ENCODE data around the gene SLC25A14.
A peak's percentile ranks its signal among the peaks of the same experiment; 100 is the strongest.

Gene SLC25A14

DNA sequence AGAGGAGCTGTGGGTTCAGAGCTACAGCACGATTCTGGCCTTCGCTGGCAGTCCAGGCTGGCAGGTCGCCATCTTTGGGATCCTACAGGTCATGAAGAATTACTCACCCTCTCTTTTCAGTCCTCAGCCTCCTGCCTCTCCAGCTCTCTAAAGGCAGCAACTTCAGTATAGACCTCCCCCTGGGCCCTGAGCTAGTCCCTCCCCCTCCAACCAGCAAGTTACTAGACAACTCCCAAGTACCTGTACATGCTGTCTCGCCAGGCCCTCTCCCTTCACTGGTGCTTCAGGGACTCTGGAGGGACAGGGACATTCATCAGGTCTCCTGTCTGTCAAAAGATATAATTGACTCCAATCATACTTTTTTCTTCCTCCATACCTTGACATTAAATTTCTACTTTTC, 45.8 kb downstream of the SLC25A14 start, which contains the start of gene GPR119:
Gene GPR119, minus strand, starts transcription at position 155 of the 400 bp plus-strand sequence. CDS start 227 bp downstream, outside the sequence.
- DNase-seq = no peak

DNA sequence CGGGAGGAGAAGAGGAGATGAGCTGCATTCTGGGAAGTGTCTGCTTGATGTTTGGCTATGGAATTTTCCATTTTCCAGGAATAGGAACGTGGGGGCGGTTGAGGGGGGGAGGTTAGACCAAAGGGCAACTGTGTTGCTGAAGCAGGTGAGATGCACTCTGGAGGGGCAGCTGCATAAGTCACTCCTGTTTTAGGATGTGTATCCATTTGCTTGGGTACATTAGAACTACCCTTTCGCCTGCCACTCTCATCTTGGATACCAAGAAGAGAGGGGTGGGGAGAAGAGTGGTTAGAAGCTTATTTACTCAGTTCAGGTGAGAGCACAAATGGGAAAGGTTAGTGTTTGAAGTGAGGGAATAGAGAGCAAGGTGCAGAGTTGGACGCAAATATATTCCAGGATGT, 46.7 kb downstream of the SLC25A14 start:
- no peak for DNase-seq

DNA sequence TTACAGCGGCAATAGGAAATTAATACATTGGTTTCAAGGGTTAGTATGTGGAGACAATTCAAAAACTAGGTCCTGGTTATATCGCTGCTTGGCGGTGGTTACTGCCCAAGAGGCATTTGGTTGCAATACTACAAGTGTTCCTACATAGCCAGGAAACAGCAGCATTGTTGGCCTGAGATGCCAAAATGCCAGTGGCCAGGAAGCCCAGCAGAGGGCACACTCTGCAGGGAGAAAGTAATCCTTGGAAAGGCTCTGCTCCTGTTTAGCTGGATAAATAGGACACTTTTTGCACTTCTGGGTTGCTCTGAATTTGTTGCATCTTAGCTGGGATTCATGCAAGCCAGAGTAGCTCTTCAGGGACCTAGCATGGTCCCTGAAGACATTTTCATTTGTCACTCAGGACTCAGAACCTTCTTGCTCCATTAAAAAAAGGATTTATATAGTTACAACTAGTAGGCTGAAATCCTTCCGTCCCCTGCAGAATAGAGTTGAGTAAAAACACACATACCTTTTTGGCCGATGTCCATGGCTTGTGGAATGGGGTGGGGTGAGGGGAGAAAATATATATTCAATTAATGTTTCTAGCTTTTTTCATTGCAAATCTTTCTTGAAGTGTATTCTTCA, 53.8 kb downstream of the SLC25A14 start:
- peak; percentile 32 for DNase-seq

DNA sequence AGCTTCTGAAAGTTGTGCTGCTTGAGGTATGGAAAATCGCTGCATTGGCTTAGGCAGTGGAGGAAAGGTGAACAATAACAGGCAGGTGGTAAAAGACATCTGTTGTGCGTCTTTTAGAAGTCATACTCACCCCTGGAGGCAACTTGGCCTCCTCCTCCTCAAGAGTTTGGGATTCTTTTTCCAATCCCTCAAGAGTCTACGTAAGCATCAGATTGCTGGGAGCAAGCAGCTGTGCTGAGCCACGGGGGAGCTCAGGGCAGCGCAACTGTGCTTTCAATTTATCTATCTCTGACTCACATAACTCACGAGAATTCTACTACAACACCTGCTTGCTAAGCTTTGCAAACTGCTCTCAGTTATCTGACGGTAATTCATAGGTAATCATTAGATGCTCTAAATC, 55.6 kb downstream of the SLC25A14 start:
- no peak for DNase-seq

DNA sequence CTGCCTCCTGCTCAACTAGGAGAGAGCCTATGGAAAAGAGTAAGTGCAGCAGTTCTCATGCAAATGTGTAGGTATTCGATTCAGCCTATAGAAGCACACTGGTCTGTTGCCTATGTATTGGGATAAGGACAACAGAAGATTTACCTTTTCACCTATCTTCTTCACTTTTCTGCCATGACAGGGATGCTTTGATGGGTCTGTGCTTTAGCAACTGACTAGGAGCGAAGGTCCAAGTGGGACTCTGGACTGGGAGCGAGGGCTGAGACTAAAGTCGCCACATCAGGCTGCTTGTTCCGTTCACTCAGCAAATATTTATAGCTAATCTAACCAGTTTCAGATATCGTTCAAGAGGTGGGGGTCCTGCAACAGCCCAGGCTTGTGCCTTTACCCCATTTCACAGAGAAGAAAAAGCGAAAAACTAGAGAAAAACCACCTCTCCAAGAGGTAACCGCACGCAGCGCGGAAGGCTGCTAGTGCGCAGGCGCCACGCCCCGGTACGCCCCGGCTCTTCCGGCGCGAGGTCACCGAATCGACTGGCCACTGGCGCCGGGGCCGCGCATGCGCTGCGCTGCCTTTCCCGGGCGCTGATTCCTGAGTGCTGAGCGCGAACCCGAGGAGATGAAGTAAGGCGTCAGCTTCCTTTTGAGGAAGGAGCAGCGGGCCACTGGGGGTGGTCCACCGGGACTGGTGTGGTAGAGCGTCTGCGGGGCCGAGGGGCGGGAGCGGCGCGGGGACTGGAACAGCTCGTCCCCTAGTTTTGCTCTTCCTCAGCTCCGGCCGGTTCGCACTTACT, 61.9 kb downstream of the SLC25A14 start, which contains the start of gene RBMX2:
Gene RBMX2, plus strand, starts transcription at position 573 of the 793 bp plus-strand sequence. Its CDS starts 46 bp downstream, at position 619.
- peak; percentile 92 for DNase-seq

DNA sequence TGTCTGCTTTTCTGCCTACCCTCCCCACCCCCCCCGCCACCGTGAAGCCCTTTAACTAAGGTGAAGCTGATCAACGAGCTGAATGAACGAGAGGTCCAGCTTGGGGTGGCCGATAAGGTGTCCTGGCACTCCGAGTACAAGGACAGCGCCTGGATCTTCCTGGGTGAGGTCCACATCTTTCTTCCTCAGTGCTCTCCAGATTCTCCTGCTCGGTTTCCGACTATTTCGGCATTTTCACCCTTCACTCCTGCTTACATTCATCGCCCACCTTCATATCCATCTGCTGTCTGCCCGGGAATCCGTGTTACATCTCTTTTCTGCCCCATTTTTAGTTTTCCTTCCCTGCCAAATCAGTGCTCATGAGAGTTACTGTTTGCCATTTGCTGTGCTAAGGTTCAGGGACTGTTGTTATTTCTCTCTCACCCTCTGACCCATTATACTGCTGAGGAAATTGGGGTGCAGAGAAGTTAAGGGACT, 62.5 kb downstream of the SLC25A14 start:
- no peak for DNase-seq

DNA sequence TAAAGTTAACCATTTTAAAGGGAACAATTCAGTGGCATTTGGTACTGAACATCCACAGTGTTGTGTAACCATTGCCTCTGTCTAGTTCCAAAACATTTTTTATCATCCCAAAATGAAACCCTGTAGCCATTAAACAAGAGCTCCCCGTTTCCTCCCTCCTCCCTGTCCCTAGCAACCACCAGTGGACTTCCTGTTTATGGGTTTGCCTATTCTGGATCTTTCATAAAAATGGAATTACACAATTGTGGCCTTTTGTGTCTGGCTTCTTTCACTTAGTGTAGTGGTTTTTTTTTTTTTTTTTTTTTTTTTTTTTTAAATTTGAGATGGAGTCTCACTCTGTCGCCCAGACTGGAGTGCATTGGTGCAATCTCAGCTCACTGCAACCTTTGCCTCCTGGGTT, 73.7 kb downstream of the SLC25A14 start:
- no peak for DNase-seq

DNA sequence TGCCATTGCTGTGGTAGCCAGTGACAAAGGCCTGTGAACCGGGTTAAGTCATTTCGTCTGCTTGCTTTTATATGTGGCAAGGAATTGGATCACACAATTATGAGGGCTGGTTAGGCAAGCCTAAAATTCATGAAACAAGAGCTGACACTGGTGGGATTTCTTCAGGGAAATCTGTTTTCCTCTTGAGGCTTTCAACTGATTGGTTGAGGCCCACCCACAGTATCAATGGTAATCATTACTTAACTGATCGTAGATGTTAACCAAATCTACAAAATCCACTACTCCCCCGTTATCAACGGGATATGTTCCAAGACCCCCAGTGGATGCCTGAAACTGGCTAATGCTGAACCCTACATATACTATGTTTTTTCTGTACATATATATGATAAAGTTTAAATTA, 75.1 kb downstream of the SLC25A14 start:
- DNase-seq = no peak

DNA sequence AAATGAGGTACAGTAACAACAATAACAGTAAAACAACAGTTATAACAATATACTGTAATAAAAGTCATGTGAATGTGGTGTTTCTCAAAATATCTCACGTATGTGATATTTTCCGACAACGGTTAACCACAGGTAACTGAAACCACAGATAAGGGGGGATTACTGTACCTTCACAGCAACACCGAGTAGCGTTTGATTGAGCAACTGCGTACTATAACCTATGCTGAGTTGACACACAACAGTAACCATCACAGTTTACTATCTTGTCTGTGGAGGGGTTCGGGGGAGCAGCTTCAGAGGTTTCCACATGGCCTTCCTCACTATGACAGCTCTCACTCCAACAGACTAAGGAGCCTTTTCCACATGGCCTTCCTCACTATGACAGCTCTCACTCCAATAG, 75.5 kb downstream of the SLC25A14 start:
- no peak for DNase-seq

DNA sequence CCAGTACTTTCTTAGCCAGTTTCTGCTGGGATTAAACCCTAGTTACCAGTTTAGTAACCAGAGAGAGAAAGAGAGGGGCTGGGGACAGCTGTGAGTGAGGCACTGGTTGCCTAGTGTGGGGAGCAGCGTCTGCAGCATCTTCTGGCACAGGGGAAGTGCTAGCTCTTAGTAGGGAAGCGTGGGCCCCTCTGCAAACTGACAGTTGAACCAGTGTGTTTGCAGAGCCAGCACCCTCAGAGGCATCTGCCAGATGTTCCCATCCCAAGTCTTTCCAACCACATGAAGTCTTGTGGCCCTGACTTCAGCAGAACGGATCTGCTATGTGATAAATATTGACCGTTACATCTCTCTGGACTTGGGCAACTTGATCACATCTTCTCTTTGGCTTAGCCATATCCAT, 77.1 kb downstream of the SLC25A14 start:
- DNase-seq = no peak

DNA sequence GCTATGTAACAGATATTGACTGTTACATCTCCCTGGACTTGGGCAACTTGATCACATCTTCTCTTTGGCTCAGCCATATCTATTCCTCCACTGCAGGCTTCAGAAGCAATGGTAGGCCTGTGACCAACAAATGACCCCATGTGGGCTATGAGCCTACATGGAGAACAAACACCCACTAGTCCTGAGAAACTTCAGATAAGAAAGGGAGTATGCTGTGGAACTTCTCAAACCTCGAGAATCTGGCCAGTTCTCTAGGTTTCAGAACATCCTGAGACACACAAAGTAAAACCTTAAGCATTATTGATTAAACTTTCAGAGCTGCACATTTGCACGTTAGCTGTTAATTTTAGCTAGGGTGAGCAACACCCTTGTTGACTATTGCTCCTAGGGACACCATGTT, 78.3 kb downstream of the SLC25A14 start:
- DNase-seq = no peak

DNA sequence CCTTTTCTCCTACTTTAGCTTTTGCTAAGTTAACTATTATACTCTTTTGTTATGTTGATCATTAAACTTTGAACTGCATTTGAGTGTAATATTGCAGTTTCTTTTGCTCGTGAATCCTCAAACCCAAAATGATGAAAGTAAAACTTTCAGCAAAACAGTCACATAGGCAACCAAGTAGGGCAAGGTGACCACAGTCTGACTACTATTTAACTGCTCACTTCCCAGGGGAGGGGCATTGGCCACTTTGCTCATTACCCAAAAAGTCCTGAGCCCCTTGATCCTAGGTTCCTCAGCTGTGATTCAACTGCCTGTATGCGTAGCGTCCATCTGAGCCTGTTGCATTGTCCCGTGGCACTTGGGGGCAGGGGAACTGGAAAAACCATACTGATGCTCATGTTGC, 79.0 kb downstream of the SLC25A14 start:
- DNase-seq = no peak

DNA sequence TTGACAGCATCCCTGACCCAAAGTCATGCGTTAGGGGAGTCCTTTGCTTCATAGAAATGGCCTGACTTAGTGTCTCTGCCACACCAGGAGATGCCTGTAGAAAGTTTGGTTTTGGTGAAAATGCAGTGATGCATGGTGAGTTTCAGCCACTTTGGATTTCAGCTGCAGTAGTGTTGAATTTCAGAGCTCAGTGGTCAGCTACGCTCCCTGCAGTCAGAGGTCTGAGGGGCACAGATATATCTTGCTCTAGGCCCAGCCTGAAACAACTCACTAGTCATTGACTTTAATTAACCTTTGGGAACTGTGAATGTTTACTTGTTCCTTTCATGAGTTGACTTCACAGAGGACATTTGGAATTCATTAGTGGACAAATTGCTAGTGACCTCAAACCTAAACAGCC, 79.5 kb downstream of the SLC25A14 start:
- DNase-seq = no peak

Measured in NCI-H2227 treated with DMSO at 0.1 percent for 48 hours (cell line).